ENCODE data around the gene TES.

DNA sequence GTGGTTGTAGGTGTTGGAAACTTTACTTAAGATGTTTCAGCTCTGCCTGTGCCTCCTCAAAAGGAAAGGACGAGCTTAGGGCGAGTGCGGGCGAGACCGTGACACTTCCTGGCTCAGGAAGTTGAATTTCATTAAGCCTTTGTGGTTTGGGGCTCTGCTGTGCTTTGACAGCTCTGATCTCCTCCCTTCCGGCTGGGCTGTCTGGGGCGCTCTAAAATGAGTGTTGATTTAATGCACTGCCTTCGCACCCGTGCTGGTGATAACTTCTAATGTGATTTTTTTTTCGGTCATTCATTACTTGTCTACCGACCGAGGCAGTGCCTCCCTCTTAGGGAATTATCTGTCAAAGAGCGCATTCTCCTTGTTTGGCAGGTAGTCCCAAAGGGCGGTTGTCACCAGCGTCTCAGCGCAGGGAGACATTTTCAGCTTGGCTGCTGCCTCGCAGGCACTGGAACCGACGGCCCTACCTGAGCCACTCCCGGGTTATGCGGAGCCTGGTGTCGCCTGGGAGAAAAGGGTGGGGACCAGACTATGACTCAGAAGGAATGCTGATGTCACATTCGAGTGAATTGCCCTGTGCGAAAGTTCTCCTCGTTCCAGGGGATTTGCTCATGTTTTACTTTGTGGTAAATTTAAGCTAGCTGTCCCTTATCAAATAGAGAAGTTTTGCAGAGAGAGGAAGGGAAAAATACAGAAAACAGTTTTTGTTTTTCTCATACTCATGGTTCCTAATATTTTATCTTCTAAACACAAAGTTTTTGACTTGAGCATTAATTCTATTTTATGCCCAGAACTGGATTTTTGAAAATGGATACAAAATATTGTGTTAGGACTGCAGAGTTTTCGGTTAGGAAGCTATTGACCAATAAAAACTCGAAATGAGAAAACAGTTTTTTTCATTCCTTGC is 920 bp downstream of the TES start:
- TF ChIP-seq, protein P1, sequence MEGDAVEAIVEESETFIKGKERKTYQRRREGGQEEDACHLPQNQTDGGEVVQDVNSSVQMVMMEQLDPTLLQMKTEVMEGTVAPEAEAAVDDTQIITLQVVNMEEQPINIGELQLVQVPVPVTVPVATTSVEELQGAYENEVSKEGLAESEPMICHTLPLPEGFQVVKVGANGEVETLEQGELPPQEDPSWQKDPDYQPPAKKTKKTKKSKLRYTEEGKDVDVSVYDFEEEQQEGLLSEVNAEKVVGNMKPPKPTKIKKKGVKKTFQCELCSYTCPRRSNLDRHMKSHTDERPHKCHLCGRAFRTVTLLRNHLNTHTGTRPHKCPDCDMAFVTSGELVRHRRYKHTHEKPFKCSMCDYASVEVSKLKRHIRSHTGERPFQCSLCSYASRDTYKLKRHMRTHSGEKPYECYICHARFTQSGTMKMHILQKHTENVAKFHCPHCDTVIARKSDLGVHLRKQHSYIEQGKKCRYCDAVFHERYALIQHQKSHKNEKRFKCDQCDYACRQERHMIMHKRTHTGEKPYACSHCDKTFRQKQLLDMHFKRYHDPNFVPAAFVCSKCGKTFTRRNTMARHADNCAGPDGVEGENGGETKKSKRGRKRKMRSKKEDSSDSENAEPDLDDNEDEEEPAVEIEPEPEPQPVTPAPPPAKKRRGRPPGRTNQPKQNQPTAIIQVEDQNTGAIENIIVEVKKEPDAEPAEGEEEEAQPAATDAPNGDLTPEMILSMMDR (IDR thresholded peaks at IDR 0.05 in 2 of 3, conservative IDR thresholded peaks at IDR 0.05 in 1 of 3; ENCODE audit: insufficient read depth in 2 of 3, low read depth in 1 of 3, low read length in 3 of 3) = no peak
- no peak for TF ChIP-seq TFAM (CRISPR knock-in tag; conservative IDR thresholded peaks at IDR 0.05)
- no peak for TF ChIP-seq ILK (tag; IDR thresholded peaks at IDR 0.05; ENCODE audit: borderline replicate concordance, low read depth)

Measured in K562 (cell line).